Ectodermal cell (in vitro differentiated cells): ENCODE measurements around the gene ARL10.

Experiments
- H3K27ac ChIP-seq: 2 replicates; pipeline ENCODE4 v1.7.0; 2013; ENCODE audit warnings: mild to moderate bottlenecking, low read depth, low read length; ENCODE audit not compliant: insufficient read depth, poor library complexity, severe bottlenecking
- H3K27me3 ChIP-seq: 2 replicates; pipeline ENCODE4 v1.7.0; 2013; ENCODE audit warnings: mild to moderate bottlenecking, low read length; ENCODE audit not compliant: insufficient read depth, control insufficient read depth, poor library complexity, severe bottlenecking
- H3K36me3 ChIP-seq: one replicate; pipeline ENCODE4 v1.7.0; 2013; ENCODE audit warnings: low read length; ENCODE audit not compliant: control insufficient read depth, insufficient read depth
- H3K4me1 ChIP-seq: one replicate; pipeline ENCODE4 v1.7.0; 2013; ENCODE audit warnings: low read length; ENCODE audit not compliant: control insufficient read depth, insufficient read depth
- H3K4me3 ChIP-seq: 2 replicates; pipeline ENCODE4 v1.7.0; 2013; ENCODE audit warnings: low read depth, low read length, control low read depth; ENCODE audit not compliant: insufficient read depth
- H3K9me3 ChIP-seq: 2 replicates; pipeline ENCODE4 v1.7.0; 2013; ENCODE audit warnings: mild to moderate bottlenecking, low read length, moderate library complexity; ENCODE audit not compliant: control insufficient read depth
- WGBS, 2 experiments: methylation state at CpG; one replicate each; pipeline ENCODE4 v1.1.7; 2013; ENCODE audit warnings: missing lambda C conversion rate in 2 of 2; 5-methylcytosine and 5-hydroxymethylcytosine counted together

ARL10 gene

DNA sequence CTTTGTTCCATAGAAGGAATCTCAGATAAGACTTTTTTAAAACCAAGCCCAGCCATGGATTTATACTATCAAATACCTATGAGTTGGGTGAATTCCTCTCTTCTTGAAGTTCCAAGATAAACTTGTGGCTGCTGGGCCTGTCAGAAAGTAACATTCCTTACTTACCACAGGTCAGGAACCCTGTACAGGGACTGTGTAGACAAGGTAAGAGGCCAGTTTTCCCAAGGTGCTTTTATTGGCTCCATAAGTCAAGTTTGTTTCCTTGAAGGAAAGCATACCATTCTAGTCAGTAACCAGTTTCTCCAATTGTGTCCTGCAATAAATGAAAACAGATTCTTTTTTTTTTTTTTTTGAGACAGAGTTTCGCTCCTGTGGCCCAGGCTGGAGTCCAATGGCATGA is 59.9 kb downstream of the ARL10 start:
- no peaks in the 10 kb centered on the region for H3K27me3 ChIP-seq
- H3K4me1 ChIP-seq, result no peaks in the 10 kb centered on the region
- H3K9me3 ChIP-seq, result no peaks in the 10 kb centered on the region
- WGBS, 2 experiments, result 87 to 95% methylated on average over 1 of the region's 1 CpG
- H3K4me3 ChIP-seq, result no peak overlapping the region
- no peak overlapping the region for H3K27ac ChIP-seq
- no peaks in the 10 kb centered on the region for H3K36me3 ChIP-seq

DNA sequence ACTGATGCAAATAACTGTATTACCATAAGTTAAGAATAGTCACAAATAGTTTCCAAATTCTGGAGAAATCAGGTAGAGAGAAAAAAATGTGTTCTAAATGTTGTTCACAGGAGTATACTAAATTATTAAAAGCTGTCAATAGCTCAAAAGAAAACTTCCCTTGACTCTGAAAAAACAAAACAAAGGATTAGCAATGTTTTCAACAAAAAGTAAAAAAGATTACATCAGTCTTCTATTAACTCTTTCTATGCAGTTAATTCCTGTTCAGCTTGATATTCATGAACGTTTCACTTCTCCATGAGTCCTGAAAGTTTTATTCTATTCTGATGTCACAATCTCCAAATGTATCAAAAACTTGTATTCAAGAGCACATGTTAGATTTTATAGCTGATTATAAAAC is 60.5 kb downstream of the ARL10 start:
- no peaks in the 10 kb centered on the region for H3K9me3 ChIP-seq
- H3K36me3 ChIP-seq, result no peaks in the 10 kb centered on the region
- H3K27me3 ChIP-seq, result no peaks in the 10 kb centered on the region
- no peaks in the 10 kb centered on the region for H3K4me1 ChIP-seq
- H3K27ac ChIP-seq, result no peak overlapping the region
- no peak overlapping the region for H3K4me3 ChIP-seq
- WGBS, 2 experiments, result 93 to 100% methylated on average over 1 of the region's 1 CpG

DNA sequence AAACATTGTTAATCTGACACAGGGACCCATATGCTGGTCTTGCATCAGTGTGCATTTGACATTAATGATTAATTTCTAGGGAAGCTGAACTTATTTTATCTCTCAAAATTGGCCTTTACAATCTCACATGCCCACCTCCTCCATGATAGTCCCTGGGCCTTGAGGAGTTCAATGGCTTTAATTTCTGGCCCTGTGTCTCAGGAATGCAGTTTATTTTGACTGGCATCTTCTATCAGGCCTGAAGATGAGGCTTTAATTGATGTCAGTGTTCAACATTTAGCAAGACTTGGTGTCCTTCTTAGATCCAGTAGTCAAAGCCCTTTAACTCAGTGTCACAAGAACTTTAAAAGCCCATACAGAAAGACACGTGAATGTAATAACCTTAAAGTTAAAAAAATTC is 61.6 kb downstream of the ARL10 start:
- Histone ChIP-seq H3K27me3 (no peaks in the 10 kb centered on the region), H3K4me3 (no peak overlapping the region), H3K27ac (no peak overlapping the region), H3K36me3 (no peaks in the 10 kb centered on the region), H3K9me3 (no peaks in the 10 kb centered on the region), H3K4me1 (no peaks in the 10 kb centered on the region)
- 94 to 100% methylated on average over 1 of the region's 1 CpG for WGBS, 2 experiments

- Histone ChIP-seq H3K9me3 (no peaks in the 10 kb centered on the region), H3K4me3 (no peak overlapping the region), H3K27me3 (no peaks in the 10 kb centered on the region), H3K4me1 (no peaks in the 10 kb centered on the region), H3K36me3 (no peaks in the 10 kb centered on the region), H3K27ac (no peak overlapping the region)
- 92 to 94% methylated on average over 4 of the region's 4 CpGs for WGBS, 2 experiments
Measured at GRCh38 chr5:176427971-176428370, 62.7 kb downstream of the ARL10 start.

- H3K9me3 ChIP-seq, result no peaks in the 10 kb centered on the region
- no peak overlapping the region for H3K4me3 ChIP-seq
- no peak overlapping the region for H3K27ac ChIP-seq
- no peaks in the 10 kb centered on the region for H3K27me3 ChIP-seq
- no peaks in the 10 kb centered on the region for H3K36me3 ChIP-seq
- WGBS, 2 experiments, result 65 to 87% methylated on average over 4 of the region's 4 CpGs
- no peaks in the 10 kb centered on the region for H3K4me1 ChIP-seq
Measured at GRCh38 chr5:176429972-176430371, 64.7 kb downstream of the ARL10 start.
